ENCODE data around the gene HDAC4.

- TF ChIP-seq SP1 (IDR thresholded peaks at IDR 0.05) (no peak), LEF1 (IDR thresholded peaks at IDR 0.05; ENCODE audit: borderline replicate concordance) (no peak), FOXM1 (IDR thresholded peaks at IDR 0.05; ENCODE audit: borderline replicate concordance) (no peak), HDGF (IDR thresholded peaks at IDR 0.05; ENCODE audit: borderline replicate concordance) (no peak)
Measured at GRCh38 chr2:239211396-239212094, 189.3 kb downstream of the HDAC4 start.

Data from HEK293T (cell line).